Epidermal melanocyte (primary cell): ENCODE data around the gene SH2D4B.

Source experiments
- DNase-seq: peaks from one replicate; pipeline ENCODE4 v3.0.0; 2011; ENCODE audit warnings: low spot score; ENCODE audit not compliant: insufficient read length

Gene SH2D4B

GRCh38 chr10:80632742-80633141 lies 95.0 kb downstream of the SH2D4B start:
- DNase-seq: no peak

- no peak for DNase-seq
Measured at GRCh38 chr10:80633383-80633860, 95.7 kb downstream of the SH2D4B start.

DNA sequence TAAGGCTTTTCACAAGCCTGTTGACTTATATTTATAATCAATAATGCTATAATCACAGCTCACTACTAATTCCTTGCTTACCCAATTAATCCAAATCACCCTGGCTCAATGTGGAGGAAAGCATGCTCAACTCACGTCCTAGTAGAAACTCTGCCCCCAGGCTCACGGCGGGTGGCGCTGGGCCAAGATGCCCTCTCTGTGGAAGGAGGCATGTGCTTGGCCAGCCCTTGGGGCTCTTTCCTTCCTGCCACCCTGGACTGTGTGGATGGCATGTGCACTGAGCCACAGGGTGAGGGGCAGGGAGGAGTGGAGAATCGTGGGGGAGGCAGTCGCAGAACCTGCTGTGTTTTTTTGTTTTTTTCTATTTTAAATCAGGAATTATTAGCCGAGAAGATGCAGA lies 96.2 kb downstream of the SH2D4B start:
- peak; percentile 38 for DNase-seq

DNA sequence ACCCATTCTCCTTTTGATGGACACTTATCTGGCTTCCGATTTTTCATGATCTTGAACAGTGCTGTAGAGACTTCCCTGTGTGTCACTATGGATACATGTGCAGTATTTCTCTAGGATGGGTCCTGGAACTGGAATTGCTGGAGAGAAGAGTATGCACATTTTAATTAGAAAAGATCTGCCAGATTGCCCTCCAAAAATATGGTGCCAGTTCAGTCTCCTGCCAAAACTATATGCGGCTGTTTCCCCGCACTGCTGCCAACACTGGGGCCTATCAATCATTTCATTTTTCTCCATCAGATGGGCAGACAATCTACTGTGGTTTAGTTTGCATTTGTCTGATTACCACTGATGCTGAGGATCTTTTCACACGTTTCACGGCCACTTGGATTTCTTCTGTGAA lies 105.0 kb downstream of the SH2D4B start:
- DNase-seq: no peak

GRCh38 chr10:80646366-80646765 lies 108.7 kb downstream of the SH2D4B start:
- DNase-seq: no peak

DNA sequence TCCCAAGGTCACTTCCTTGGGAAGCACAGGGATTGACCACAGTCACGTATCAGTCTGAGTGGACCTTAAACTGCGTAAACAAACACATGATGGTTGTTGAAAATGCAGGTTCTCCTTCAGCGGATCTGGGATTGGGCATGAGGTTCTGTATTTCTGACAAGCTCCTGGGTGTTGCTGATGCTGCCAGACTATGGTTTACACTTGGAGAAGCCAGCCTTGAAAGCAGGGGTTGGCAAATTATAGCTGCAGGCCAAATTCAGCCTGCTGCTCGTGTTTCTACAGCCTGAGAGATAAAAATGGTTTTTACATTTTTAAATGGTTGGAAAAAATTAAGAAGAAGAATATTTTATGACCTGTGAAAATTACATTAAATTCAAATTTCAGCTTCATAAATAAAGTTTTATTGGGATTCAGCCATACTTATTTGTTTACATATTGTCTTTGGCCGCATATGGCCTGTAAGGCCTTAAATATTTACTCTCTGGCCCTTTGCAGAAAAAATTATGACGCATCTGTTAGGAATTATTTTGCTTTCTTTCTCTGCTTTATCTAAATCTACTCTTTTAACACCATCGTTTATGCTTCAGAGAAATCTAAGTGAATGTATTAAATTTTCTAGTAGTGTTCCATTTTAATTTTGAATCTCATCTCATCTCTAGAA lies 109.6 kb downstream of the SH2D4B start:
- DNase-seq: no peak

DNA sequence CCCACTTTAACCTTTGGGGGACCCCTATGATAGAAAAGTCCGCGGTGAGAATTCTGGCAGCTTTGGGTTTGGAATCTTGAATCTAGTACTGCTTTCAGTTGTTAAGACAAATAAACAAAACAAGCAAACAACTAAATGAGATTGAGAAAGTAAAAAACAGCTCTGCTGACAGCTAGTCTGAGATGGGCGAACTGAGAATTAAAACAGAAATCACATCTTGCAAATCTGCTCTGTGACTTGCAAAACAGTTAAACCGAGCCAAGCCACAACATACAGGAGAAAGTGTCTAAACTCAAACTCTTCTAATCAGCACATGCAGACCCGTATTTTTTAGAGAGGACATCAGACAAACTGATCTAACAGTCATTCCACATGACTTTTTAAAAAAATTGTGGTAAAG lies 110.4 kb downstream of the SH2D4B start:
- no peak for DNase-seq

- DNase-seq: no peak
Measured at GRCh38 chr10:80649183-80649582, 111.5 kb downstream of the SH2D4B start.

- no peak for DNase-seq
Measured at GRCh38 chr10:80655898-80656297, 118.2 kb downstream of the SH2D4B start.

GRCh38 chr10:80658068-80658467 lies 120.4 kb downstream of the SH2D4B start:
- no peak for DNase-seq

DNA sequence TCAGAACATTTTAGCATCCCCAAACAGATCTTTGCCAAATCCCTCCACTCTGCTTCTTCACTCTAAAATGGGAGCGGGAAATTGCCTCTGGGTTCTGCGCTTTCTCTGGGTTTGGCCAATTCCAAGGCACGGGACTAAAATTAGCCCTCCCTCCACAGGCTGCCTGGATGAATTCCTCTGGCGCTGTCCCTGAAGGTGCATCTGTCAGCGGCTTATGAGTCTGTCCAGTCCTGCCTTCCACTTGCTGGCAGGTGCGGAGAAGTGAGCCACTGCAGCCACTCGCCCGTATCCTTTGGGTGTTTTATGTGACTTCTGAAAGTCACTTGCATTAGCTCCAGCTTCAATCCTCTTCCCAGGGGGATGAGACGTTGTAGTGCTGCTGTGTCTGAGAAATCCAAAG lies 121.6 kb downstream of the SH2D4B start:
- no peak for DNase-seq

DNA sequence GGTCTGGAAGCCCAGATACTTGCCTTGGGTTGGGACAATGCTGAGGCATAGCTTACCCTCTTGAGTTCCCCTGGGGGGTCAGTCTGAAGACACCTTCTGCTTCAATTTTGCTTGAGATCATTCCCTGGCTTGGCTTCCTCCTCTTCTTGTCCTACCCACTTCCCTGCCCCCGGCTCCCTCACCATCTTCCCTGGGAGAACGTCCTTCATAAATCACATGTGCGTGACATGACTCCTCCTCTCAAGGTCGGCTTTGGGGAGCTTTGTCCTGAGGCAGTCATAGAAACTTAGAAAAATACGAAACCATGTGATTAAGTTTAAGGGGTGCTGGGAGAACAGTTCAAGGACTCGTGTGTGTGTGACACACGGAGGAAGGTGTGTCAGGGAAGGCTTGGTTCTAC lies 122.6 kb downstream of the SH2D4B start:
- no peak for DNase-seq

DNA sequence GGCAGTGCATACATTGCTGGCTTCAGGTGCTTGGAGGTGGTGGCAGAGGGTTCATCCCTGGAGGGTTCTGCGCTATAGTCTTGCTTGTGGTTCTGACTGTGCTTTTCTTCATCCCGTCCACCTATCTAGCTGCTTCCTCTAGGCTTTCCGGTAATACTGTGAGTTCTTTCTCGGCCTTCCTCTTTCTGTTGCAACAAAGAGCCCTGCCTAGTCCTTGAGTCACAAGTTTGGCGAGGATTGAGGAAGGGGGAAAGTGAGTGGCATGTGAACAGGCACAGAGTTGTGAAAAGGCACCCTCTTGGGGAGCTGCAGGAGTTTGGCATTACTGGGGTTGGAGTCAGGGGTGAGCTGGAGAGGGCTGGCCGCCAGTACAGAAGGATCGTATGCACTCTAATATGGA lies 123.0 kb downstream of the SH2D4B start:
- no peak for DNase-seq

- DNase-seq: no peak
Measured at GRCh38 chr10:80661526-80661925, 123.8 kb downstream of the SH2D4B start.

DNA sequence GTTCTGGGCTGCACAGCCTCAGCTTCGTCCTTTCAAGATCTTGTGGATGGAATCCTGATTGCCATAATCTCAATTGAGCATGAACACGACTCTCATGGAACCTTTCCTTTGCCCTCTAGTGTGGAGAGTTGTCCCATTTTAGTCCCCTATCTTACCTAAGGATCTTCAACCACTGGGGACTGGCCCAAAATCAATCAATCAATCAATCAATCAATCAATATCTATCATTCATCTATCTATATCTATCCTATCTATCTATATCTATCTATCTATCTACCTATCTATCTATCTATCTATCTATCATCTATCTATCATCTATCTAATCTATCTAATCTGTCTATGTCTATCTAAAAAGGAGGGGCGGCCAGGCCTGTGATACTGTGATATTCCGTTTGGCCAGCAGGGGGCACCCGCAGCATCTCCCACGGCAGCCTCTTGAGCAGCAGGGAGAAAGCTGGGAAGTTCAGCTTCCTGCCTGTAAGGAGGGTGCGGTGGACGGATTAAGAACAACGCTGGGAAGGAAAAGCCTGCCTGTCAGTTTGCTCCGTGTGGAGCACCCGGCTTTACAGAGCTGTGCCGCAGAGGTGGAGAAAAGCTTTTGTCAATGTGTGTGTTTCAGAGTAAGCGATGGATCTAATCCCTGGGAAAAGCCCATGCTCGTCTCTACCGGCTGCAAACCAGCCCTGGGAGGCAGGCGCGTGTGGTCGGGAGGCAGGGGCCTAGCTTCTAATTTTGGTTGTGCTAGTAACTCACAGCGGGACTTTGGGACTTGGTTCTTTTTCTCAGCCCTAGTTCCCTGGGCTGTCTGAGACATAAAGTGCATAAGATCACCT lies 124.9 kb downstream of the SH2D4B start:
- DNase-seq: peak; percentile 90

- peak; percentile 62 for DNase-seq
Measured at GRCh38 chr10:80664071-80664680, 126.5 kb downstream of the SH2D4B start.

- DNase-seq: no peak
Measured at GRCh38 chr10:80669485-80669884, 131.8 kb downstream of the SH2D4B start.

GRCh38 chr10:80670774-80671173 lies 133.1 kb downstream of the SH2D4B start:
- DNase-seq: no peak

- DNase-seq: no peak
Measured at GRCh38 chr10:80671847-80672246, 134.1 kb downstream of the SH2D4B start.

GRCh38 chr10:80672613-80673012 lies 134.9 kb downstream of the SH2D4B start:
- DNase-seq: no peak

DNA sequence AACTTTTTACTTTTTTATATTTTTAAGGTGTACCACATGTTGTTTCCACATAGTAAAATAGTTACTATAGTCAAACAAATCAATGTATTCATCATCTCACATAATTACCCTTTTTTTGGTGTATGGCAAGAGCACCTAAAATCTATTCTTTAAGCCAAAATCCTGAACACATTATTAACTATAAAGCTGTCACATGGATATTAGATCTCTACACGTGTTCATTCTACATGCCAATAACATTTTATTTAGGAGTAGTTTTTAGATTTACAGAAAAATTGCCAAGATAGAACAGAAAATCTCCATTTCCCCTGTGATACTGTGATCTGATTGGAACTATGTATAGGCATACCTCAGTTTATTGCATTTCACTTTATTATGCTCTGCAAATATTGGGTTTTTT lies 137.1 kb downstream of the SH2D4B start:
- no peak for DNase-seq

DNA sequence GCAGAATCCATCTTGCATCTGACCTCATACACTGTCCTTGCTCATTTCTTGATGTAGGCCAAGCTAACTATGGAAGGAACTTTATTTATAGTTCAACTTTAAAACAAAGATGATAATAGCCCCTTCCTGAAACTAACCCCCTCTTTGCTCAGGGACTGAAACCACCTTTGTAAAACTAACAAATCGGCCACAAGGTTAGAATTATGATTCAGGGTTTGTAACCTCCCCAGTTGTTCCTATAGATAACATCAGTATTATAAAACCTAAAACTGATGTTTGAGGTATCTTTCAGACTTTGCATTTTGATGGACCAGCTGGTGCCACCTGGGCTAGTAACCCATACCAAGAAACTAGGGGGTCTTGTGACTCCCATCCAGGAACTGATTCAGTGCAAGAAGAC lies 143.4 kb downstream of the SH2D4B start:
- DNase-seq: no peak
